HEK293 (cell line): ENCODE data around the gene SLC35E1.

Experiments
- ELK4 ChIP-seq: IDR thresholded peaks from 2 replicates; pipeline ENCODE4 v1.6.1; 2011; ENCODE audit warnings: mild to moderate bottlenecking, low read depth, low read length, borderline replicate concordance
- MZF1 ChIP-seq: fragments of 450-650 bp; formaldehyde crosslinking; IDR thresholded peaks from 2 replicates; pipeline ENCODE4 v1.5.1; 2017; ENCODE audit warnings: missing biosample characterization, missing genetic modification characterization, borderline replicate concordance
- SP2 ChIP-seq: fragments of 450-650 bp; formaldehyde crosslinking; IDR thresholded peaks from 2 replicates; pipeline ENCODE4 v1.5.1; 2016; ENCODE audit warnings: missing biosample characterization, missing genetic modification characterization
- ZBTB1 ChIP-seq: fragments of 450-650 bp; formaldehyde crosslinking; IDR thresholded peaks from 2 replicates; pipeline ENCODE4 v1.5.1; 2016; ENCODE audit warnings: missing biosample characterization, missing genetic modification characterization
- ZIC2 ChIP-seq: fragments of 450-650 bp; formaldehyde crosslinking; IDR thresholded peaks from 2 replicates; pipeline ENCODE4 v1.5.1; 2016; ENCODE audit warnings: missing biosample characterization, missing genetic modification characterization
- ZNF16 ChIP-seq: fragments of 450-650 bp; formaldehyde crosslinking; IDR thresholded peaks from 2 replicates; pipeline ENCODE4 v1.5.1; 2016; ENCODE audit warnings: low read depth, missing biosample characterization, missing genetic modification characterization
- ZNF19 ChIP-seq: fragments of 450-650 bp; formaldehyde crosslinking; IDR thresholded peaks from 2 replicates; pipeline ENCODE4; 2016; ENCODE audit warnings: missing biosample characterization, missing genetic modification characterization, low read depth
- ZNF311 ChIP-seq: fragments of 450-650 bp; formaldehyde crosslinking; IDR thresholded peaks from 2 replicates; pipeline ENCODE4 v1.5.1; 2017; ENCODE audit warnings: missing biosample characterization, missing genetic modification characterization, borderline replicate concordance
- ZNF610 ChIP-seq: fragments of 450-650 bp; formaldehyde crosslinking; IDR thresholded peaks from 2 replicates; pipeline ENCODE4 v1.5.1; 2016; ENCODE audit warnings: missing biosample characterization, missing genetic modification characterization, borderline replicate concordance
- ZNF658 ChIP-seq: fragments of 450-650 bp; formaldehyde crosslinking; IDR thresholded peaks from 2 replicates; pipeline ENCODE4; 2016; ENCODE audit warnings: missing biosample characterization, missing genetic modification characterization
- ZNF664 ChIP-seq: fragments of 450-650 bp; formaldehyde crosslinking; IDR thresholded peaks from 2 replicates; pipeline ENCODE4 v1.5.1; 2016; ENCODE audit warnings: missing biosample characterization, missing genetic modification characterization
- ZNF843 ChIP-seq: fragments of 450-650 bp; formaldehyde crosslinking; IDR thresholded peaks from 2 replicates; pipeline ENCODE4 v1.5.1; 2016; ENCODE audit warnings: missing biosample characterization, missing genetic modification characterization
- TF ChIP-seq, protein P1 (sequence below): fragments of 450-650 bp; formaldehyde crosslinking; IDR thresholded peaks from 2 replicates; pipeline ENCODE4 v1.5.1; 2016; ENCODE audit warnings: missing biosample characterization, missing genetic modification characterization
- TF ChIP-seq, protein P2 (sequence below): fragments of 450-650 bp; formaldehyde crosslinking; IDR thresholded peaks from 2 replicates; pipeline ENCODE4 v1.5.1; 2016; ENCODE audit warnings: missing biosample characterization, missing genetic modification characterization

DNA sequence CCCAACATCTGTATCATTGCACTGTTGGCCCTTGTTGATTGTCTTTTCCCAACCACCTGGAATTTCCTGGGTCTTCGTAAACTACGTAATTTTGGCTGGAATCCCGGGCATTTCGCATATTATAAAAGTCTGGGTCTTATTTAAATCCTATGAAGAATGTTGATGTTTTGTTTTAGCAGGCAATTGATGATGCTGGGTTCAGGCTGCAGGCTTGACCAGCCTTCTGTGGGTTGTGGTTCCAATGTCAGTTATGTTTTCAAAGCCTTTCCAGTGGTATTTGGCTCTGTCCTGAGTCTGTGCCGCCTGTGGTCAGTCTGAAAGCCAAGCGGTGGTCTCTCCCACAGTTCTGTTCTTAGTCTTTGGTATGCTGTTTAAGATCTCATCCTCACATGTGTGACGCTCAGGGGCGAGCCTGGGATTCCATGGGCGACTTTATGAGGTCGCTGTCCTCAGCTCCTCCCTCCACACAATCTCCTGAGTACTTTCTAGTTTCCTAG is 12.4 kb downstream of the SLC35E1 start:
- TF ChIP-seq ZNF16 (tag by site-specific recombination) (no peak), ZIC2 (tag by site-specific recombination) (no peak), ELK4 (no peak), ZNF658 (no peak), ZNF19 (tag by site-specific recombination) (no peak), ZNF610 (tag by site-specific recombination) (no peak), ZNF311 (tag by site-specific recombination) (no peak), SP2 (tag by site-specific recombination) (no peak), ZBTB1 (tag by site-specific recombination) (no peak), ZNF664 (tag by site-specific recombination) (no peak), MZF1 (tag by site-specific recombination) (no peak), ZNF843 (tag by site-specific recombination) (no peak)
- TF ChIP-seq, protein P1, sequence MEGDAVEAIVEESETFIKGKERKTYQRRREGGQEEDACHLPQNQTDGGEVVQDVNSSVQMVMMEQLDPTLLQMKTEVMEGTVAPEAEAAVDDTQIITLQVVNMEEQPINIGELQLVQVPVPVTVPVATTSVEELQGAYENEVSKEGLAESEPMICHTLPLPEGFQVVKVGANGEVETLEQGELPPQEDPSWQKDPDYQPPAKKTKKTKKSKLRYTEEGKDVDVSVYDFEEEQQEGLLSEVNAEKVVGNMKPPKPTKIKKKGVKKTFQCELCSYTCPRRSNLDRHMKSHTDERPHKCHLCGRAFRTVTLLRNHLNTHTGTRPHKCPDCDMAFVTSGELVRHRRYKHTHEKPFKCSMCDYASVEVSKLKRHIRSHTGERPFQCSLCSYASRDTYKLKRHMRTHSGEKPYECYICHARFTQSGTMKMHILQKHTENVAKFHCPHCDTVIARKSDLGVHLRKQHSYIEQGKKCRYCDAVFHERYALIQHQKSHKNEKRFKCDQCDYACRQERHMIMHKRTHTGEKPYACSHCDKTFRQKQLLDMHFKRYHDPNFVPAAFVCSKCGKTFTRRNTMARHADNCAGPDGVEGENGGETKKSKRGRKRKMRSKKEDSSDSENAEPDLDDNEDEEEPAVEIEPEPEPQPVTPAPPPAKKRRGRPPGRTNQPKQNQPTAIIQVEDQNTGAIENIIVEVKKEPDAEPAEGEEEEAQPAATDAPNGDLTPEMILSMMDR (tag by site-specific recombination), result no peak
- TF ChIP-seq, protein P2, sequence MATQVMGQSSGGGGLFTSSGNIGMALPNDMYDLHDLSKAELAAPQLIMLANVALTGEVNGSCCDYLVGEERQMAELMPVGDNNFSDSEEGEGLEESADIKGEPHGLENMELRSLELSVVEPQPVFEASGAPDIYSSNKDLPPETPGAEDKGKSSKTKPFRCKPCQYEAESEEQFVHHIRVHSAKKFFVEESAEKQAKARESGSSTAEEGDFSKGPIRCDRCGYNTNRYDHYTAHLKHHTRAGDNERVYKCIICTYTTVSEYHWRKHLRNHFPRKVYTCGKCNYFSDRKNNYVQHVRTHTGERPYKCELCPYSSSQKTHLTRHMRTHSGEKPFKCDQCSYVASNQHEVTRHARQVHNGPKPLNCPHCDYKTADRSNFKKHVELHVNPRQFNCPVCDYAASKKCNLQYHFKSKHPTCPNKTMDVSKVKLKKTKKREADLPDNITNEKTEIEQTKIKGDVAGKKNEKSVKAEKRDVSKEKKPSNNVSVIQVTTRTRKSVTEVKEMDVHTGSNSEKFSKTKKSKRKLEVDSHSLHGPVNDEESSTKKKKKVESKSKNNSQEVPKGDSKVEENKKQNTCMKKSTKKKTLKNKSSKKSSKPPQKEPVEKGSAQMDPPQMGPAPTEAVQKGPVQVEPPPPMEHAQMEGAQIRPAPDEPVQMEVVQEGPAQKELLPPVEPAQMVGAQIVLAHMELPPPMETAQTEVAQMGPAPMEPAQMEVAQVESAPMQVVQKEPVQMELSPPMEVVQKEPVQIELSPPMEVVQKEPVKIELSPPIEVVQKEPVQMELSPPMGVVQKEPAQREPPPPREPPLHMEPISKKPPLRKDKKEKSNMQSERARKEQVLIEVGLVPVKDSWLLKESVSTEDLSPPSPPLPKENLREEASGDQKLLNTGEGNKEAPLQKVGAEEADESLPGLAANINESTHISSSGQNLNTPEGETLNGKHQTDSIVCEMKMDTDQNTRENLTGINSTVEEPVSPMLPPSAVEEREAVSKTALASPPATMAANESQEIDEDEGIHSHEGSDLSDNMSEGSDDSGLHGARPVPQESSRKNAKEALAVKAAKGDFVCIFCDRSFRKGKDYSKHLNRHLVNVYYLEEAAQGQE (tag by site-specific recombination), result no peak
